Vagina (tissue), 2 donors: ENCODE measurements around the gene JPT2. TPM values are rescaled to one million over a fixed set of nuclear protein-coding genes. Genes with fewer than 3 reads are reported as not detected.

Source experiments
- DNase-seq, 2 donors: peaks; one replicate each; pipeline ENCODE4 v3.0.0-alpha.2; 2017; ENCODE audit errors: extremely low spot score in 2 of 2
- H3K27ac ChIP-seq: fragments of 200-600 bp; sonication (generic); one replicate; pipeline ENCODE4 v1.5.1; 2019
- H3K27me3 ChIP-seq: fragments of 200-600 bp; sonication (generic); one replicate; pipeline ENCODE4 v1.5.1; 2019
- H3K36me3 ChIP-seq, 2 donors: fragments of 200-600 bp; sonication (generic); one replicate each; pipeline ENCODE4 v1.5.1; 2017 to 2019
- H3K4me1 ChIP-seq: fragments of 200-600 bp; sonication (generic); one replicate; pipeline ENCODE4 v1.5.1; 2019
- H3K4me3 ChIP-seq, 2 donors: fragments of 200-600 bp; sonication (generic); 1 replicate in 1 of 2; 2 replicates in 1 of 2; pipeline ENCODE4 v1.5.1; 2016 to 2019
- H3K9me3 ChIP-seq: fragments of 200-600 bp; sonication (generic); one replicate; pipeline ENCODE4 v1.5.1; 2019
- POLR2A ChIP-seq, 2 donors: fragments of 450-650 bp; IDR thresholded peaks; one replicate each; pipeline ENCODE4 v1.6.1; 2017; ENCODE audit warnings: antibody characterized with exemption in 2 of 2, mild to moderate bottlenecking in 2 of 2, moderate library complexity in 2 of 2
- POLR2AphosphoS5 ChIP-seq, 2 donors: sonication (generic); formaldehyde crosslinking; IDR thresholded peaks; one replicate each; pipeline ENCODE4 v1.9.0; 2017; ENCODE audit warnings: antibody characterized with exemption in 2 of 2, mild to moderate bottlenecking in 2 of 2, low read depth in 1 of 2; ENCODE audit not compliant: insufficient read depth in 1 of 2
- intact Hi-C: fragments of 100-400 bp; cut with DNase I; formaldehyde crosslinking; loops from one replicate; pipeline ENCODE4 v1.15.1; 2023
- microRNA-seq: library from miRNA; unstranded; fragments of <30 nt; microRNA quantifications from one replicate; pipeline ENCODE4, GENCODE V29; 2017; ENCODE audit warnings: borderline number of aligned reads, borderline replicate concordance
- small RNA-seq: library from RNA; depleted of rRNA; stranded (forward); fragments of <200 nt; gene quantifications from one replicate; pipeline ENCODE3, GENCODE V24; 2016
- total RNA-seq: library from RNA; depleted of rRNA; stranded (reverse); fragments of >200 nt; gene quantifications from one replicate; pipeline ENCODE4 v1.2.3, GENCODE V29; 2016
- TF ChIP-seq, protein P1 (sequence below), 3 experiments: fragments of 450-650 bp in 2 of 3; fragments of 200-600 bp in 1 of 3; sonication (generic) in 1 of 3; IDR thresholded peaks; one replicate each; pipeline ENCODE4 v1.5.1; 2017 to 2019; ENCODE audit warnings: antibody characterized with exemption in 3 of 3, mild to moderate bottlenecking in 2 of 3, moderate library complexity in 2 of 3

The JPT2 gene
- total RNA-seq, 1 donor from 2014 or later, result 19.9 TPM

DNA sequence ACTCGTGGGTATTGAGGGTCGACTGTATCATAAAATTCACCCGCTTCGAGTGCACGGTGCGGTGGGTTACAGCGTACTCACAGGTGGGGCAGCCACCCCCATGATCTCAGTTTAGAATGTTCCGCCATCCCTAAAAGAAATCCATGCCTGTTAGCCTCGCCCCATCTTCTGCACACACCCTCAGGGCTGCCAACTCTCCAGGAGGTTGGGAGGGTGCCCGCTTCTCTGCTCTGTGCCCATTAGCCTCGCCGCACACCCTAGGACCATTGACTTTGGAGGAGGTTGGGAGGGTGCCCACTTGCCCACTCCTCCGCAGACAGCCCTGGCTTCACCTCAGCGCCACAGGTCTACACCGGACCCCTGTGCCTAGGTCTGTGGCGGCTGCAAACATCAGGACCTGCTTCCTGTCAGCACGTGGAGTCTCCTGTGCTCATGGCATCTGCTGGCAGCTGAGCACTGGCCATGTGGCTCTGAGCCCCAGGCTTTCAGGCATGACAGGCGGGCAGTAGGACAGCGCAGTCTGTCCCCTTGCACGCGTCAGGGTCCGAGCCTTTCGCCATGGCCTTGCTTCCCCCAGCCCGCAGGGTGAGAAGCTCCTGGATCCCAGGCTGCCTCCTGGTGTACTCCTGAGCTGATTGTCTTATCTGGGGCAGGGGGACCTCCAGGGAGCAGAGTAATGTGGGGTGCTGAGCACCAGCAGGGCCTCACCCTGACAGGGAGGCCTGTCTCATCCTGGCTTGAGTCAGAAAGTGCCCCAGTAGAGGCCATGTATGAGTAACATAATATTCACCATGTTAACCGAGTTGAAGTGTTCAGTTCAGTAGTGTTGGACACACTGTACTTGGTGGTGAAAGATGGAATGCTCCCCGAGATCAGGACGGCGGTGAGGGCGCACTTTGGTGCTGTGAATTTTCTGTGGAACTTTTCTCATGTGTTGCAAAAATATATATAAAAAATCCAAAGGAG, 71.4 kb downstream of the JPT2 start:
- H3K27ac ChIP-seq, result no peak overlapping the region
- H3K4me3 ChIP-seq, result no peak overlapping the region
- no peaks in the 10 kb centered on the region for H3K9me3 ChIP-seq
- H3K4me1 ChIP-seq, result no peaks in the 10 kb centered on the region
- no peaks in the 10 kb centered on the region for H3K27me3 ChIP-seq
- peaks cover 0 to 58% of the 10 kb centered on the region in 2 donors for H3K36me3 ChIP-seq
- intact Hi-C loops, result no loop called here
- no peak for DNase-seq
- TF ChIP-seq POLR2A (IDR thresholded peaks at IDR 0.05) (no peak), POLR2AphosphoS5 (IDR thresholded peaks at IDR 0.05; ENCODE audit: insufficient read depth in 1 of 2, low read depth in 1 of 2) (no peak)
- TF ChIP-seq, protein P1, sequence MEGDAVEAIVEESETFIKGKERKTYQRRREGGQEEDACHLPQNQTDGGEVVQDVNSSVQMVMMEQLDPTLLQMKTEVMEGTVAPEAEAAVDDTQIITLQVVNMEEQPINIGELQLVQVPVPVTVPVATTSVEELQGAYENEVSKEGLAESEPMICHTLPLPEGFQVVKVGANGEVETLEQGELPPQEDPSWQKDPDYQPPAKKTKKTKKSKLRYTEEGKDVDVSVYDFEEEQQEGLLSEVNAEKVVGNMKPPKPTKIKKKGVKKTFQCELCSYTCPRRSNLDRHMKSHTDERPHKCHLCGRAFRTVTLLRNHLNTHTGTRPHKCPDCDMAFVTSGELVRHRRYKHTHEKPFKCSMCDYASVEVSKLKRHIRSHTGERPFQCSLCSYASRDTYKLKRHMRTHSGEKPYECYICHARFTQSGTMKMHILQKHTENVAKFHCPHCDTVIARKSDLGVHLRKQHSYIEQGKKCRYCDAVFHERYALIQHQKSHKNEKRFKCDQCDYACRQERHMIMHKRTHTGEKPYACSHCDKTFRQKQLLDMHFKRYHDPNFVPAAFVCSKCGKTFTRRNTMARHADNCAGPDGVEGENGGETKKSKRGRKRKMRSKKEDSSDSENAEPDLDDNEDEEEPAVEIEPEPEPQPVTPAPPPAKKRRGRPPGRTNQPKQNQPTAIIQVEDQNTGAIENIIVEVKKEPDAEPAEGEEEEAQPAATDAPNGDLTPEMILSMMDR (IDR thresholded peaks at IDR 0.05), result no peak

Small RNA genes within 50 kb of the gene (microRNA-seq; reads per million reads assigned to microRNA genes)
- gene MIR3177, result not detected

Small RNA genes within 50 kb of the gene (small RNA-seq; reads per million reads assigned to genes)
- 0.26 reads per million for gene MIR3177

Other genes starting within 250 kb of the JPT2 start
- gene PERCC1, start 247.2 kb upstream of the JPT2 start, total RNA-seq, result not detected
- gene CCDC154, start 233.7 kb upstream of the JPT2 start, total RNA-seq, result not detected
- gene CLCN7, start 203.3 kb upstream of the JPT2 start, total RNA-seq, result 49.8 TPM
- not detected for gene PTX4, start 189.3 kb upstream of the JPT2 start, total RNA-seq
- gene TELO2, start 184.9 kb upstream of the JPT2 start, total RNA-seq, result 23.8 TPM
- gene TMEM204, start 144.6 kb upstream of the JPT2 start, total RNA-seq, result 33.1 TPM
- gene IFT140, start 66.2 kb upstream of the JPT2 start, total RNA-seq, result 29.2 TPM
- 13.8 TPM for gene CRAMP1, start 65.9 kb upstream of the JPT2 start, total RNA-seq
- 44.9 TPM for gene MAPK8IP3, start 27.9 kb downstream of the JPT2 start, total RNA-seq
- 96.0 TPM for gene NME3, start 93.3 kb downstream of the JPT2 start, total RNA-seq
- gene EME2, start 94.5 kb downstream of the JPT2 start, total RNA-seq, result 13.5 TPM
- gene MRPS34, start 94.9 kb downstream of the JPT2 start, total RNA-seq, result 89.6 TPM
- 75.9 TPM for gene SPSB3, start 104.3 kb downstream of the JPT2 start, total RNA-seq
- 40.8 TPM for gene NUBP2, start 104.7 kb downstream of the JPT2 start, total RNA-seq
- gene IGFALS, start 115.4 kb downstream of the JPT2 start, total RNA-seq, result not detected
- gene HAGH, start 148.5 kb downstream of the JPT2 start, total RNA-seq, result 71.5 TPM
- 53.5 TPM for gene FAHD1, start 148.9 kb downstream of the JPT2 start, total RNA-seq
- not detected for gene MEIOB, start 193.9 kb downstream of the JPT2 start, total RNA-seq
- gene HS3ST6, start 240.1 kb downstream of the JPT2 start, total RNA-seq, result 4.4 TPM